ENCODE results near the gene TSFM. TPM values are rescaled to one million over a fixed set of nuclear protein-coding genes. Genes with fewer than 3 reads are reported as not detected.

The TSFM gene
- polyA plus RNA-seq, 1 experiment = 15.1 TPM

GRCh38 chr12:57836442-57837375 is 54.1 kb downstream of the TSFM start:
- H3K4me3 ChIP-seq (ENCODE audit: low read depth, low read length) = peak overlapping the region; percentile 12
- H3K36me3 ChIP-seq (ENCODE audit: control insufficient read depth, insufficient read depth, low read length) = peaks cover 6% of the 10 kb centered on the region

GRCh38 chr12:57837864-57838562 is 55.4 kb downstream of the TSFM start:
- TF ChIP-seq CTCF (IDR thresholded peaks at IDR 0.05; ENCODE audit: insufficient read depth, low read depth, low read length) = no peak
- no peaks in the 10 kb centered on the region for H3K27me3 ChIP-seq (ENCODE audit: control insufficient read depth, insufficient read depth, low read length)
- no peak for DNase-seq (ENCODE audit: low read depth)
- ChIA-PET POLR2A (no interaction called here), CTCF (interaction anchor here (1.3 to 10.2 kb wide), 5 partner anchors 11 to 66 kb away, joined by 3 to 92 read pairs (median 4); no protein-coding TSS in a partner anchor)
- H3K4me3 ChIP-seq (ENCODE audit: low read depth, low read length) = no peak overlapping the region
- H3K36me3 ChIP-seq (ENCODE audit: control insufficient read depth, insufficient read depth, low read length) = peaks cover 2% of the 10 kb centered on the region; the same call in 1 of the 2 replicates

More at GRCh38 chr12:57836442-57837375, 54.1 kb downstream of the TSFM start:
- no peaks in the 10 kb centered on the region for H3K27me3 ChIP-seq (ENCODE audit: control insufficient read depth, insufficient read depth, low read length)
- CTCF ChIA-PET = interaction anchor here (0.8 to 10.2 kb wide), 12 partner anchors 9 to 70 kb away, joined by 3 to 92 read pairs (median 3); partner anchors contain the start of genes CYP27B1 and TSFM
- POLR2A ChIA-PET = interaction anchor here (0.7 kb wide), 1 partner anchor 60 kb away, joined by 3 read pairs; no protein-coding TSS in a partner anchor
- TF ChIP-seq CTCF (IDR thresholded peaks at IDR 0.05; ENCODE audit: insufficient read depth, low read depth, low read length) = no peak
- no peak for DNase-seq (ENCODE audit: low read depth)

GRCh38 chr12:57838594-57839302 is 56.2 kb downstream of the TSFM start:
- Histone ChIP-seq H3K36me3 (ENCODE audit: control insufficient read depth, insufficient read depth, low read length) (peaks cover 2% of the 10 kb centered on the region; the same call in 1 of the 2 replicates), H3K27me3 (ENCODE audit: control insufficient read depth, insufficient read depth, low read length) (no peaks in the 10 kb centered on the region), H3K4me3 (ENCODE audit: low read depth, low read length) (no peak overlapping the region)
- no peak for DNase-seq (ENCODE audit: low read depth)
- POLR2A ChIA-PET = no interaction called here
- no peak for TF ChIP-seq CTCF (IDR thresholded peaks at IDR 0.05; ENCODE audit: insufficient read depth, low read depth, low read length)
- CTCF ChIA-PET = interaction anchor here (1.3 to 10.2 kb wide), 4 partner anchors 36 to 66 kb away, joined by 3 to 92 read pairs (median 14); no protein-coding TSS in a partner anchor

GRCh38 chr12:57839996-57840395 is 57.4 kb downstream of the TSFM start:
- ChIA-PET CTCF (interaction anchor here (10.2 kb wide), 1 partner anchor 64 kb away, joined by 92 read pairs; no protein-coding TSS in a partner anchor), POLR2A (no interaction called here)
- Histone ChIP-seq H3K27me3 (ENCODE audit: control insufficient read depth, insufficient read depth, low read length) (no peaks in the 10 kb centered on the region), H3K4me3 (ENCODE audit: low read depth, low read length) (no peak overlapping the region), H3K36me3 (ENCODE audit: control insufficient read depth, insufficient read depth, low read length) (peaks cover 2% of the 10 kb centered on the region; the same call in 1 of the 2 replicates)
- no peak for TF ChIP-seq CTCF (IDR thresholded peaks at IDR 0.05; ENCODE audit: insufficient read depth, low read depth, low read length)
- no peak for DNase-seq (ENCODE audit: low read depth)

Data from BJ (cell line).